Natural killer cell (primary cell): Measurements from ENCODE around the gene SV2B. TPM values are rescaled to one million over a fixed set of nuclear protein-coding genes. Genes with fewer than 3 reads are reported as not detected.

ENCODE experiments used
- ATAC-seq, 3 donors: fragments of 150-1000 bp in 2 of 3; fragments of 200-7000 bp in 1 of 3; cut with Tn5 transposase; 1 replicate in 1 of 3; 2 replicates in 2 of 3; pipeline ENCODE4 v1.10.0; 2021; ENCODE audit warnings: mild to moderate bottlenecking in 2 of 3, moderate library complexity in 2 of 3
- DNase-seq, 2 donors: peaks; one replicate each; pipeline versions ENCODE4 v3.0.0 to v3.0.0-alpha.2; 2013 to 2021; ENCODE audit warnings: mixed read lengths in 1 of 2
- H3K27ac ChIP-seq: one replicate; pipeline ENCODE4 v1.5.1; 2013; ENCODE audit warnings: mild to moderate bottlenecking, low read length
- H3K27me3 ChIP-seq: one replicate; pipeline ENCODE4 v1.6.1; 2013; ENCODE audit warnings: low read length; ENCODE audit not compliant: control insufficient read depth, insufficient read depth
- H3K36me3 ChIP-seq: one replicate; pipeline ENCODE4 v1.6.1; 2013; ENCODE audit warnings: low read length; ENCODE audit not compliant: control insufficient read depth, insufficient read depth
- H3K4me1 ChIP-seq: one replicate; pipeline ENCODE4 v1.6.1; 2013; ENCODE audit warnings: low read length; ENCODE audit not compliant: control insufficient read depth, insufficient read depth
- H3K4me3 ChIP-seq: one replicate; pipeline ENCODE4 v1.5.1; 2013; ENCODE audit warnings: low read length
- H3K9me3 ChIP-seq: one replicate; pipeline ENCODE4 v1.6.1; 2013; ENCODE audit warnings: low read length; ENCODE audit not compliant: control insufficient read depth, insufficient read depth
- H3K27ac Mint-ChIP-seq, 2 donors: one replicate each; pipeline ENCODE4 v1.8.0; 2022; ENCODE audit warnings: mild to moderate bottlenecking in 2 of 2, mixed read lengths in 2 of 2, moderate library complexity in 1 of 2
- H3K27me3 Mint-ChIP-seq, 2 donors: one replicate each; pipeline ENCODE4 v1.8.0; 2022; ENCODE audit warnings: low read depth in 2 of 2, mixed read lengths in 2 of 2
- H3K36me3 Mint-ChIP-seq: one replicate; pipeline ENCODE4 v1.8.0; 2022; ENCODE audit warnings: mixed read lengths
- H3K4me1 Mint-ChIP-seq, 2 donors: one replicate each; pipeline ENCODE4 v1.8.0; 2022; ENCODE audit warnings: mixed read lengths in 2 of 2
- H3K4me3 Mint-ChIP-seq: one replicate; pipeline ENCODE4 v1.8.0; 2022; ENCODE audit warnings: mild to moderate bottlenecking, moderate library complexity, mixed read lengths
- H3K9me3 Mint-ChIP-seq, 2 donors: one replicate each; pipeline ENCODE4 v1.8.0; 2022; ENCODE audit warnings: mixed read lengths in 2 of 2
- CTCF ChIP-seq: fragments of 200-600 bp; IDR thresholded peaks from one replicate; pipeline ENCODE4 v1.8.0; 2022; ENCODE audit warnings: antibody characterized with exemption
- WGBS: methylation state at CpG from one replicate; pipeline ENCODE4 v1.1.7; 2013; ENCODE audit warnings: missing lambda C conversion rate; ENCODE audit not compliant: insufficient coverage; 5-methylcytosine and 5-hydroxymethylcytosine counted together
- intact Hi-C: fragments of 100-400 bp; cut with micrococcal nuclease; formaldehyde crosslinking; loops from one replicate; pipeline ENCODE4 v1.14.2; 2022
- total RNA-seq, 4 donors: library from RNA; stranded (reverse); fragments of 120-200 nt in 1 of 4; gene quantifications; one replicate each; pipeline versions ENCODE4 v1.2.3 to v1.2.4, GENCODE V29; 2013 to 2022

The SV2B gene
- total RNA-seq, 3 donors from 2014 or later (not counting 1 experiment from before 2014, with no cell fraction given) = not detected

- whole genome bisulfite sequencing = 0% methylated on average over 2 of the region's 2 CpGs
- Mint-ChIP-seq H3K4me1 (peaks cover 47 to 50% of the 10 kb centered on the region in 2 donors), H3K36me3 (peaks cover 7% of the 10 kb centered on the region), H3K27me3 (peaks cover 36 to 56% of the 10 kb centered on the region in 2 donors), H3K4me3 (peak overlapping the region; percentile 81), H3K27ac (peak overlapping the region in 1 of 2 donors; percentile 45), H3K9me3 (no peaks in the 10 kb centered on the region)
- peak in 1 of 2 donors; percentile 62 for DNase-seq
- peak; percentile 51 to 71 (median 70) for ATAC-seq
- Histone ChIP-seq H3K4me3 (no peak overlapping the region), H3K4me1 (peaks cover 45% of the 10 kb centered on the region), H3K27ac (no peak overlapping the region), H3K9me3 (no peaks in the 10 kb centered on the region), H3K36me3 (no peaks in the 10 kb centered on the region), H3K27me3 (peaks cover 23% of the 10 kb centered on the region)
- TF ChIP-seq CTCF = no peak
- intact Hi-C loops = no loop called here
These were observed 211.9 kb downstream of the SV2B start for GRCh38 chr15:91311986-91312385.

GRCh38 chr15:91316126-91316525, 216.1 kb downstream of the SV2B start:
- DNase-seq (peak in 1 of 2 donors; percentile 52), ATAC-seq (peak; percentile 70 to 84 (median 77))
- peaks cover 36 to 43% of the 10 kb centered on the region in 2 donors for H3K4me1 Mint-ChIP-seq
- peaks cover 30 to 46% of the 10 kb centered on the region in 2 donors for H3K27me3 Mint-ChIP-seq
- H3K9me3 Mint-ChIP-seq = no peaks in the 10 kb centered on the region
- TF ChIP-seq CTCF = no peak
- H3K4me3 Mint-ChIP-seq = peak overlapping the region; percentile 71
- H3K36me3 Mint-ChIP-seq = peaks cover 7% of the 10 kb centered on the region
- H3K27ac Mint-ChIP-seq = peak overlapping the region; percentile 49 to 55
- Histone ChIP-seq H3K36me3 (no peaks in the 10 kb centered on the region), H3K9me3 (no peaks in the 10 kb centered on the region), H3K27ac (no peak overlapping the region), H3K27me3 (peaks cover 12% of the 10 kb centered on the region), H3K4me1 (peaks cover 31% of the 10 kb centered on the region), H3K4me3 (no peak overlapping the region)
- intact Hi-C loops = no loop called here
- WGBS = 82% methylated on average over 6 of the region's 7 CpGs

- peaks cover 2% of the 10 kb centered on the region for H3K27me3 ChIP-seq
- Mint-ChIP-seq H3K4me1 (peaks cover 15 to 23% of the 10 kb centered on the region in 2 donors), H3K36me3 (peaks cover 1% of the 10 kb centered on the region), H3K4me3 (no peak overlapping the region), H3K27me3 (peaks cover 18 to 37% of the 10 kb centered on the region in 2 donors), H3K9me3 (no peaks in the 10 kb centered on the region), H3K27ac (no peak overlapping the region)
- H3K4me3 ChIP-seq = no peak overlapping the region
- ATAC-seq (no peak), DNase-seq (no peak)
- peaks cover 17% of the 10 kb centered on the region for H3K4me1 ChIP-seq
- no peak overlapping the region for H3K27ac ChIP-seq
- no peaks in the 10 kb centered on the region for H3K9me3 ChIP-seq
- WGBS = 100% methylated on average over 2 of the region's 3 CpGs
- H3K36me3 ChIP-seq = no peaks in the 10 kb centered on the region
- no peak for TF ChIP-seq CTCF
- intact Hi-C loops = no loop called here
These were observed 218.5 kb downstream of the SV2B start for GRCh38 chr15:91318516-91318915.

GRCh38 chr15:91318931-91319330, 218.9 kb downstream of the SV2B start:
- no peak overlapping the region for H3K27ac Mint-ChIP-seq
- H3K4me1 ChIP-seq = peaks cover 17% of the 10 kb centered on the region
- no peaks in the 10 kb centered on the region for H3K9me3 ChIP-seq
- 91% methylated on average over 3 of the region's 3 CpGs for WGBS
- DNase-seq (no peak), ATAC-seq (no peak)
- H3K9me3 Mint-ChIP-seq = no peaks in the 10 kb centered on the region
- H3K27ac ChIP-seq = no peak overlapping the region
- no peak for TF ChIP-seq CTCF
- H3K4me3 ChIP-seq = no peak overlapping the region
- H3K36me3 ChIP-seq = no peaks in the 10 kb centered on the region
- peaks cover 2% of the 10 kb centered on the region for H3K27me3 ChIP-seq
- H3K4me1 Mint-ChIP-seq = peaks cover 13 to 21% of the 10 kb centered on the region in 2 donors
- H3K27me3 Mint-ChIP-seq = peaks cover 18 to 38% of the 10 kb centered on the region in 2 donors
- intact Hi-C loops = no loop called here
- H3K36me3 Mint-ChIP-seq = no peaks in the 10 kb centered on the region
- no peak overlapping the region for H3K4me3 Mint-ChIP-seq
